Liver (tissue), 9 donors: ENCODE data around the gene TBC1D10B. TPM values are rescaled to one million over a fixed set of nuclear protein-coding genes. Genes with fewer than 3 reads are reported as not detected.

Experiments
- DNase-seq: peaks from one replicate; pipeline ENCODE4 v3.0.0-alpha.2; 2017; ENCODE audit warnings: low spot score
- H3K27ac ChIP-seq, 2 donors: one replicate each; pipeline ENCODE4 v1.7.0; 2013; ENCODE audit warnings: inconsistent platforms in 2 of 2, low read length in 2 of 2, control low read depth in 1 of 2, low read depth in 1 of 2, mild to moderate bottlenecking in 1 of 2
- H3K27me3 ChIP-seq, 4 donors: one replicate each; pipeline versions ENCODE4 v1.6.1 to v1.7.0; 2013; ENCODE audit warnings: low read length in 3 of 4, inconsistent platforms in 1 of 4, mild to moderate bottlenecking in 1 of 4, moderate library complexity in 1 of 4; ENCODE audit not compliant: control insufficient read depth in 4 of 4, insufficient read depth in 4 of 4
- H3K36me3 ChIP-seq, 4 donors: one replicate each; pipeline versions ENCODE4 v1.6.1 to v1.7.0; 2013; ENCODE audit warnings: low read length in 3 of 4, mild to moderate bottlenecking in 3 of 4, low read depth in 1 of 4, moderate library complexity in 1 of 4; ENCODE audit not compliant: control insufficient read depth in 4 of 4, insufficient read depth in 3 of 4
- H3K4me1 ChIP-seq, 4 donors: one replicate each; pipeline versions ENCODE4 v1.6.1 to v1.7.0; 2013; ENCODE audit warnings: low read length in 3 of 4, mild to moderate bottlenecking in 3 of 4, moderate library complexity in 1 of 4; ENCODE audit not compliant: control insufficient read depth in 4 of 4, insufficient read depth in 4 of 4
- H3K4me3 ChIP-seq, 3 donors: one replicate each; pipeline versions ENCODE4 v1.6.1 to v1.7.0; 2013; ENCODE audit warnings: low read length in 3 of 3, control low read depth in 1 of 3, low read depth in 1 of 3, mild to moderate bottlenecking in 1 of 3
- H3K9ac ChIP-seq, 2 donors: one replicate each; pipeline ENCODE4 v1.7.0; 2013; ENCODE audit warnings: low read length in 2 of 2, mild to moderate bottlenecking in 2 of 2, moderate library complexity in 2 of 2, control low read depth in 1 of 2, low read depth in 1 of 2
- H3K9me3 ChIP-seq, 4 donors: one replicate each; pipeline versions ENCODE4 v1.6.1 to v1.7.0; 2013; ENCODE audit warnings: low read length in 3 of 4; ENCODE audit not compliant: control insufficient read depth in 4 of 4
- ATF3 ChIP-seq: IDR thresholded peaks from 2 replicates; pipeline ENCODE4 v1.6.1; 2016; ENCODE audit warnings: antibody characterized with exemption
- EGR1 ChIP-seq, 2 donors: IDR thresholded peaks; 2 replicates each; pipeline ENCODE4 v1.6.1; 2016 to 2018; ENCODE audit warnings: antibody characterized with exemption in 2 of 2, low read depth in 2 of 2
- FOXA1 ChIP-seq: IDR thresholded peaks from 2 replicates; pipeline ENCODE4 v1.6.1; 2016; ENCODE audit warnings: antibody characterized with exemption
- FOXA2 ChIP-seq: IDR thresholded peaks from 2 replicates; pipeline ENCODE4 v1.6.1; 2016; ENCODE audit warnings: antibody characterized with exemption
- GABPA ChIP-seq, 2 donors: IDR thresholded peaks in 1 of 2; conservative IDR thresholded peaks in 1 of 2; 2 replicates each; pipeline ENCODE4 v1.6.1; 2016; ENCODE audit warnings: antibody characterized with exemption in 2 of 2, mild to moderate bottlenecking in 1 of 2, moderate library complexity in 1 of 2
- HNF4A ChIP-seq, 2 donors: conservative IDR thresholded peaks; 2 replicates each; pipeline ENCODE4 v1.6.1; 2016; ENCODE audit warnings: antibody characterized with exemption in 2 of 2, mild to moderate bottlenecking in 2 of 2
- HNF4G ChIP-seq: IDR thresholded peaks from 2 replicates; pipeline ENCODE4 v1.6.1; 2016; ENCODE audit warnings: antibody characterized with exemption
- JUND ChIP-seq, 2 donors: IDR thresholded peaks; 2 replicates each; pipeline ENCODE4 v1.6.1; 2016; ENCODE audit warnings: antibody characterized with exemption in 2 of 2
- NR2F2 ChIP-seq: IDR thresholded peaks from 2 replicates; pipeline ENCODE4 v1.6.1; 2016; ENCODE audit warnings: antibody characterized with exemption
- RAD21 ChIP-seq, 2 donors: IDR thresholded peaks; 2 replicates each; pipeline ENCODE4 v1.6.1; 2016; ENCODE audit warnings: antibody characterized with exemption in 2 of 2, mild to moderate bottlenecking in 2 of 2
- RXRA ChIP-seq, 2 donors: IDR thresholded peaks; 2 replicates each; pipeline ENCODE4 v1.6.1; 2017 to 2018; ENCODE audit warnings: antibody characterized with exemption in 2 of 2, mild to moderate bottlenecking in 1 of 2
- SP1 ChIP-seq: IDR thresholded peaks from 2 replicates; pipeline ENCODE4 v1.6.1; 2018; ENCODE audit warnings: antibody characterized with exemption, mild to moderate bottlenecking
- TAF1 ChIP-seq: conservative IDR thresholded peaks from 2 replicates; pipeline ENCODE4 v1.6.1; 2016; ENCODE audit warnings: antibody characterized with exemption, mild to moderate bottlenecking
- YY1 ChIP-seq: IDR thresholded peaks from 2 replicates; pipeline ENCODE4 v1.6.1; 2016; ENCODE audit warnings: antibody characterized with exemption, mild to moderate bottlenecking
- WGBS: extraction: QIAGEN DNeasy Blood & Tissue Kit; methylation state at CpG from one replicate; pipeline ENCODE4 v1.1.7; 2013; 5-methylcytosine and 5-hydroxymethylcytosine counted together
- polyA plus RNA-seq, 2 donors: library from polyadenylated mRNA; stranded (reverse) in 1 of 2; unstranded in 1 of 2; fragments of 200-250 nt in 1 of 2; fragments of >200 nt in 1 of 2; fragmentation: Nextera tagmentation in 1 of 2; extraction: Ambion mirVana in 1 of 2; gene quantifications; one replicate each; pipeline versions ENCODE4 v1.2.1 to v1.2.3, GENCODE V29; 2013 to 2015
- total RNA-seq, 2 donors: library from RNA; depleted of rRNA; stranded (reverse); fragments of >200 nt; gene quantifications; one replicate each; pipeline ENCODE4 v1.2.3, GENCODE V29; 2014
- TF ChIP-seq, protein P1 (sequence below): fragments of 150-350 bp; IDR thresholded peaks from 2 replicates; pipeline ENCODE4 v1.5.1; 2017; ENCODE audit warnings: improper control_type of control experiment, low read depth, low read length; ENCODE audit not compliant: missing input control
- TF ChIP-seq, protein P2 (sequence below): IDR thresholded peaks from 2 replicates; pipeline ENCODE4 v1.6.1; 2016; ENCODE audit warnings: antibody characterized with exemption
- TF ChIP-seq, protein P3 (sequence below): IDR thresholded peaks from 2 replicates; pipeline ENCODE4 v1.6.1; 2016; ENCODE audit warnings: antibody characterized with exemption, mild to moderate bottlenecking
- TF ChIP-seq, protein P4 (sequence below): IDR thresholded peaks from 2 replicates; pipeline ENCODE4 v1.6.1; 2016; ENCODE audit warnings: antibody characterized with exemption
- donor health status: healthy.
- donor health status: healthy.
- donor health status: healthy.
- donor health status: healthy.
- donor health status: healthy.

TBC1D10B gene
- total and polyA plus RNA-seq, 4 donors: 3.6 to 16.5 (median 12.6) TPM

DNA sequence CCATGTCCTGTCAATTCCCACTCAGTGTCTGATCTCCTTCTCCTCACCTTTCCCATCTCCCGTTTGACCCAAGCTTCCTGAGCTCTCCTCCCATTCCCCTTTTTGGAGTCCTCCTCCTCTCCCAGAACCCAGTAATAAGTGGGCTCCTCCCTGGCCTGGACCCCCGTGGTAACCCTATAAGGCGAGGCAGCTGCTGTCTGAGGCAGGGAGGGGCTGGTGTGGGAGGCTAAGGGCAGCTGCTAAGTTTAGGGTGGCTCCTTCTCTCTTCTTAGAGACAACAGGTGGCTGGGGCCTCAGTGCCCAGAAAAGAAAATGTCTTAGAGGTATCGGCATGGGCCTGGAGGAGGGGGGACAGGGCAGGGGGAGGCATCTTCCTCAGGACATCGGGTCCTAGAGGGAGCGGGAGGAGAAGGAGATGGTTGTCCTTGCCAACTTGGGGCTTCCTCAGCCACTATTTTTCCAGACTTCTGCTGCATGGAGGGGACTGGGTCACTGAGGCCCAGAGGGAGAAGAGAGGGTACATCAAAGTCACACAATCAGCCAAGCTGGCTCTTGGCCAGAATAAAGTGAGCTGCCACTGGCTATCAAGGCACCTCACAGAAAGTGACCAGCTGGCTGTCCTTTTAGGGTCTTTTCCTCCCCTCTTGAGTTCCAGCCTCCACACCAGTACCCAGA lies 1.9 kb upstream of the TBC1D10B start:
- no peaks in the 10 kb centered on the region for H3K27me3 ChIP-seq
- TF ChIP-seq YY1 (no peak), ATF3 (no peak), RAD21 (IDR thresholded peaks at IDR 0.05) (no peak), JUND (IDR thresholded peaks at IDR 0.05) (no peak), GABPA (IDR thresholded peaks at IDR 0.05 in 1 of 2, conservative IDR thresholded peaks at IDR 0.05 in 1 of 2) (no peak), TAF1 (no peak), EGR1 (IDR thresholded peaks at IDR 0.05; ENCODE audit: low read depth in 2 of 2) (no peak), HNF4G (no peak), FOXA1 (no peak), FOXA2 (no peak), RXRA (IDR thresholded peaks at IDR 0.05) (no peak), SP1 (no peak), NR2F2 (no peak), HNF4A (conservative IDR thresholded peaks at IDR 0.05) (no peak)
- TF ChIP-seq, protein P1, sequence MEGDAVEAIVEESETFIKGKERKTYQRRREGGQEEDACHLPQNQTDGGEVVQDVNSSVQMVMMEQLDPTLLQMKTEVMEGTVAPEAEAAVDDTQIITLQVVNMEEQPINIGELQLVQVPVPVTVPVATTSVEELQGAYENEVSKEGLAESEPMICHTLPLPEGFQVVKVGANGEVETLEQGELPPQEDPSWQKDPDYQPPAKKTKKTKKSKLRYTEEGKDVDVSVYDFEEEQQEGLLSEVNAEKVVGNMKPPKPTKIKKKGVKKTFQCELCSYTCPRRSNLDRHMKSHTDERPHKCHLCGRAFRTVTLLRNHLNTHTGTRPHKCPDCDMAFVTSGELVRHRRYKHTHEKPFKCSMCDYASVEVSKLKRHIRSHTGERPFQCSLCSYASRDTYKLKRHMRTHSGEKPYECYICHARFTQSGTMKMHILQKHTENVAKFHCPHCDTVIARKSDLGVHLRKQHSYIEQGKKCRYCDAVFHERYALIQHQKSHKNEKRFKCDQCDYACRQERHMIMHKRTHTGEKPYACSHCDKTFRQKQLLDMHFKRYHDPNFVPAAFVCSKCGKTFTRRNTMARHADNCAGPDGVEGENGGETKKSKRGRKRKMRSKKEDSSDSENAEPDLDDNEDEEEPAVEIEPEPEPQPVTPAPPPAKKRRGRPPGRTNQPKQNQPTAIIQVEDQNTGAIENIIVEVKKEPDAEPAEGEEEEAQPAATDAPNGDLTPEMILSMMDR: no peak
- TF ChIP-seq, protein P2, sequence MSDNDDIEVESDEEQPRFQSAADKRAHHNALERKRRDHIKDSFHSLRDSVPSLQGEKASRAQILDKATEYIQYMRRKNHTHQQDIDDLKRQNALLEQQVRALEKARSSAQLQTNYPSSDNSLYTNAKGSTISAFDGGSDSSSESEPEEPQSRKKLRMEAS: no peak
- TF ChIP-seq, protein P3, sequence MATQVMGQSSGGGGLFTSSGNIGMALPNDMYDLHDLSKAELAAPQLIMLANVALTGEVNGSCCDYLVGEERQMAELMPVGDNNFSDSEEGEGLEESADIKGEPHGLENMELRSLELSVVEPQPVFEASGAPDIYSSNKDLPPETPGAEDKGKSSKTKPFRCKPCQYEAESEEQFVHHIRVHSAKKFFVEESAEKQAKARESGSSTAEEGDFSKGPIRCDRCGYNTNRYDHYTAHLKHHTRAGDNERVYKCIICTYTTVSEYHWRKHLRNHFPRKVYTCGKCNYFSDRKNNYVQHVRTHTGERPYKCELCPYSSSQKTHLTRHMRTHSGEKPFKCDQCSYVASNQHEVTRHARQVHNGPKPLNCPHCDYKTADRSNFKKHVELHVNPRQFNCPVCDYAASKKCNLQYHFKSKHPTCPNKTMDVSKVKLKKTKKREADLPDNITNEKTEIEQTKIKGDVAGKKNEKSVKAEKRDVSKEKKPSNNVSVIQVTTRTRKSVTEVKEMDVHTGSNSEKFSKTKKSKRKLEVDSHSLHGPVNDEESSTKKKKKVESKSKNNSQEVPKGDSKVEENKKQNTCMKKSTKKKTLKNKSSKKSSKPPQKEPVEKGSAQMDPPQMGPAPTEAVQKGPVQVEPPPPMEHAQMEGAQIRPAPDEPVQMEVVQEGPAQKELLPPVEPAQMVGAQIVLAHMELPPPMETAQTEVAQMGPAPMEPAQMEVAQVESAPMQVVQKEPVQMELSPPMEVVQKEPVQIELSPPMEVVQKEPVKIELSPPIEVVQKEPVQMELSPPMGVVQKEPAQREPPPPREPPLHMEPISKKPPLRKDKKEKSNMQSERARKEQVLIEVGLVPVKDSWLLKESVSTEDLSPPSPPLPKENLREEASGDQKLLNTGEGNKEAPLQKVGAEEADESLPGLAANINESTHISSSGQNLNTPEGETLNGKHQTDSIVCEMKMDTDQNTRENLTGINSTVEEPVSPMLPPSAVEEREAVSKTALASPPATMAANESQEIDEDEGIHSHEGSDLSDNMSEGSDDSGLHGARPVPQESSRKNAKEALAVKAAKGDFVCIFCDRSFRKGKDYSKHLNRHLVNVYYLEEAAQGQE: no peak
- TF ChIP-seq, protein P4, sequence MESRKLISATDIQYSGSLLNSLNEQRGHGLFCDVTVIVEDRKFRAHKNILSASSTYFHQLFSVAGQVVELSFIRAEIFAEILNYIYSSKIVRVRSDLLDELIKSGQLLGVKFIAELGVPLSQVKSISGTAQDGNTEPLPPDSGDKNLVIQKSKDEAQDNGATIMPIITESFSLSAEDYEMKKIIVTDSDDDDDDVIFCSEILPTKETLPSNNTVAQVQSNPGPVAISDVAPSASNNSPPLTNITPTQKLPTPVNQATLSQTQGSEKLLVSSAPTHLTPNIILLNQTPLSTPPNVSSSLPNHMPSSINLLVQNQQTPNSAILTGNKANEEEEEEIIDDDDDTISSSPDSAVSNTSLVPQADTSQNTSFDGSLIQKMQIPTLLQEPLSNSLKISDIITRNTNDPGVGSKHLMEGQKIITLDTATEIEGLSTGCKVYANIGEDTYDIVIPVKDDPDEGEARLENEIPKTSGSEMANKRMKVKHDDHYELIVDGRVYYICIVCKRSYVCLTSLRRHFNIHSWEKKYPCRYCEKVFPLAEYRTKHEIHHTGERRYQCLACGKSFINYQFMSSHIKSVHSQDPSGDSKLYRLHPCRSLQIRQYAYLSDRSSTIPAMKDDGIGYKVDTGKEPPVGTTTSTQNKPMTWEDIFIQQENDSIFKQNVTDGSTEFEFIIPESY: no peak
- H3K27ac ChIP-seq: no peak overlapping the region
- H3K36me3 ChIP-seq: no peaks in the 10 kb centered on the region
- H3K4me1 ChIP-seq: peaks cover 0 to 30% (median 25%) of the 10 kb centered on the region in 4 donors
- H3K9me3 ChIP-seq: no peaks in the 10 kb centered on the region
- no peak for DNase-seq
- no peak overlapping the region for H3K9ac ChIP-seq
- WGBS: 91% methylated on average over 6 of the region's 6 CpGs
- no peak overlapping the region for H3K4me3 ChIP-seq
